ENCODE data around the gene AFF3.

DNA sequence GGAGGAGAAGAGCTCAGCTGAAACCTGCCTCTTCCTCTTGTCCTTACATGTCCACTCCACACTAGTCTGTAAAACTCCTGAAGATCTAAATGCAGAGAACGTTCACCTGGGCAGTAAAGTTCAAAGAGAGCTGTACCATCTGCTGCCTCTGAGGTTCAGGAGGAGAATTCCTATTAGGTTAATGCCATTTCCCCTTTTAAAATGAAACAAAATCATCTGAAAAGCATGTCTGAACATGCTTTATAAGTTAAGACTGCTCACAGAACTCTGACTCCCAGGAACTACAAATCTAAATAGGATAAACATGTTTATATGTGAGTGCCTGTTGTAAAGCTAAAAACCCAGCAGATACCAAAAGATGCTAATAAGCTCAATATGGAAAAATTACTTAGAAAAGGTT, 164.4 kb downstream of the AFF3 start:
- TF ChIP-seq, protein P1, sequence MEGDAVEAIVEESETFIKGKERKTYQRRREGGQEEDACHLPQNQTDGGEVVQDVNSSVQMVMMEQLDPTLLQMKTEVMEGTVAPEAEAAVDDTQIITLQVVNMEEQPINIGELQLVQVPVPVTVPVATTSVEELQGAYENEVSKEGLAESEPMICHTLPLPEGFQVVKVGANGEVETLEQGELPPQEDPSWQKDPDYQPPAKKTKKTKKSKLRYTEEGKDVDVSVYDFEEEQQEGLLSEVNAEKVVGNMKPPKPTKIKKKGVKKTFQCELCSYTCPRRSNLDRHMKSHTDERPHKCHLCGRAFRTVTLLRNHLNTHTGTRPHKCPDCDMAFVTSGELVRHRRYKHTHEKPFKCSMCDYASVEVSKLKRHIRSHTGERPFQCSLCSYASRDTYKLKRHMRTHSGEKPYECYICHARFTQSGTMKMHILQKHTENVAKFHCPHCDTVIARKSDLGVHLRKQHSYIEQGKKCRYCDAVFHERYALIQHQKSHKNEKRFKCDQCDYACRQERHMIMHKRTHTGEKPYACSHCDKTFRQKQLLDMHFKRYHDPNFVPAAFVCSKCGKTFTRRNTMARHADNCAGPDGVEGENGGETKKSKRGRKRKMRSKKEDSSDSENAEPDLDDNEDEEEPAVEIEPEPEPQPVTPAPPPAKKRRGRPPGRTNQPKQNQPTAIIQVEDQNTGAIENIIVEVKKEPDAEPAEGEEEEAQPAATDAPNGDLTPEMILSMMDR (IDR thresholded peaks at IDR 0.05 in 8 of 11, conservative IDR thresholded peaks at IDR 0.05 in 3 of 11) = no peak
- no peak for TF ChIP-seq POLR2A (IDR thresholded peaks at IDR 0.05)

Measured in spleen (tissue), 7 donors.